Adrenal gland (tissue), 12 donors: ENCODE results near the gene LRP2. TPM values are rescaled to one million over a fixed set of nuclear protein-coding genes. Genes with fewer than 3 reads are reported as not detected.

ENCODE experiments used
- DNase-seq, 7 donors: peaks; one replicate each; pipeline ENCODE4 v3.0.0-alpha.2; 2019 to 2020
- H3K27ac ChIP-seq, 5 donors: fragments of 200-600 bp; sonication (generic) in 4 of 5; 1 replicate in 3 of 5; 2 replicates in 2 of 5; pipeline versions ENCODE4 v1.5.1 to v1.8.0; 2016 to 2020; ENCODE audit warnings: mild to moderate bottlenecking in 1 of 5
- H3K27me3 ChIP-seq: fragments of 200-600 bp; 2 replicates; pipeline ENCODE4 v1.8.0; 2021
- H3K36me3 ChIP-seq, 2 donors: fragments of 200-600 bp; replicated peaks in 1 of 2; 1 replicate in 1 of 2; 2 replicates in 1 of 2; pipeline versions ENCODE4 v1.5.1 to v1.8.0; 2018 to 2022
- H3K4me1 ChIP-seq, 2 donors: fragments of 200-600 bp; replicated peaks in 1 of 2; 1 replicate in 1 of 2; 2 replicates in 1 of 2; pipeline versions ENCODE4 v1.5.1 to v1.8.0; 2018 to 2021
- H3K4me3 ChIP-seq, 4 donors: fragments of 200-600 bp; sonication (generic) in 3 of 4; one replicate each; pipeline ENCODE4 v1.5.1; 2016 to 2018
- H3K9me3 ChIP-seq, 3 donors: fragments of 200-600 bp; sonication (generic) in 1 of 3; replicated peaks in 1 of 3; 1 replicate in 2 of 3; 2 replicates in 1 of 3; pipeline versions ENCODE4 v1.5.1 to v1.8.0; 2016 to 2021
- CTCF ChIP-seq, 6 experiments: fragments of 450-650 bp in 4 of 6; fragments of 200-600 bp in 2 of 6; sonication (generic) in 1 of 6; IDR thresholded peaks; 1 replicate in 5 of 6; 2 replicates in 1 of 6; pipeline versions ENCODE4 v1.5.1 to v1.8.0; 2016 to 2021; ENCODE audit warnings: antibody characterized with exemption in 6 of 6, mild to moderate bottlenecking in 2 of 6, moderate library complexity in 1 of 6
- POLR2A ChIP-seq, 2 donors: fragments of 450-650 bp; IDR thresholded peaks; one replicate each; pipeline ENCODE4 v1.6.1; 2017; ENCODE audit warnings: antibody characterized with exemption in 2 of 2, mild to moderate bottlenecking in 2 of 2, moderate library complexity in 1 of 2
- WGBS, 4 donors: extraction: QIAGEN DNeasy Blood & Tissue Kit in 2 of 4; methylation state at CpG; one replicate each; pipeline versions ENCODE4 v1.1.5 to v1.1.7; 2013 to 2017; 5-methylcytosine and 5-hydroxymethylcytosine counted together
- intact Hi-C, 2 donors: fragments of 100-400 bp; cut with DNase I; formaldehyde crosslinking; loops; one replicate each; pipeline versions ENCODE4 v1.14.1 to v1.15.0; 2022 to 2023
- polyA plus RNA-seq, 3 donors: library from polyadenylated mRNA; stranded (reverse); fragments of 200-250 nt in 2 of 3; fragments of 350-450 nt in 1 of 3; fragmentation: Illumina TruSeq in 1 of 3; extraction: RNeasy Lipid Tissue Mini Kit (QIAGEN cat#74804) in 1 of 3; gene quantifications; one replicate each; pipeline ENCODE4 v1.2.3, GENCODE V29; 2013 to 2014
- total RNA-seq, 9 donors: library from RNA; depleted of rRNA in 4 of 9; stranded (reverse); fragments of >200 nt in 4 of 9; fragments of 120-200 nt in 1 of 9; fragmentation: NEBNext Ultra II Directional in 1 of 9; extraction: Animal tissue kit (Norgen Biotek cat#: 25700) in 1 of 9; gene quantifications; one replicate each; pipeline versions ENCODE4 v1.1.0 to v1.2.4, GENCODE V29; 2013 to 2023
- donor health status: healthy with polysubstance abuse.
- donor health status: Bipolar disorder and iron deficiency.
- donor health status: DM: yes; HTN: yes; CAD: no.
- donor health status: DM: no; HTN: no; CAD: no.
- donor health status: DM: no; HTN: no; CAD: no.
- donor health status: DM: yes; HTN: yes; CAD: no.

The LRP2 gene
- total and polyA plus RNA-seq, 12 donors = 0.04 to 0.43 (median 0.10) TPM; not detected in 8

- Histone ChIP-seq H3K27ac (no peak overlapping the region), H3K4me3 (no peak overlapping the region), H3K9me3 (no peaks in the 10 kb centered on the region), H3K27me3 (no peaks in the 10 kb centered on the region), H3K4me1 (no peaks in the 10 kb centered on the region), H3K36me3 (no peaks in the 10 kb centered on the region)
- intact Hi-C loops = no loop called here
- TF ChIP-seq CTCF (IDR thresholded peaks at IDR 0.05) (no peak), POLR2A (IDR thresholded peaks at IDR 0.05) (no peak)
- no peak for DNase-seq
- 81 to 91% (median 87%) methylated on average over 3 of the region's 3 CpGs for WGBS, 4 donors
Measured at GRCh38 chr2:169091256-169091655, 271.1 kb downstream of the LRP2 start.

GRCh38 chr2:169090133-169090820 is 272.1 kb downstream of the LRP2 start:
- Histone ChIP-seq H3K27me3 (no peaks in the 10 kb centered on the region), H3K4me1 (no peaks in the 10 kb centered on the region), H3K27ac (no peak overlapping the region), H3K4me3 (no peak overlapping the region), H3K36me3 (no peaks in the 10 kb centered on the region), H3K9me3 (no peaks in the 10 kb centered on the region)
- DNase-seq = no peak
- intact Hi-C loops = no loop called here
- 62 to 75% (median 70%) methylated on average over 6 of the region's 6 CpGs for WGBS, 4 donors
- TF ChIP-seq POLR2A (IDR thresholded peaks at IDR 0.05) = no peak
- no peak for TF ChIP-seq CTCF (IDR thresholded peaks at IDR 0.05)

GRCh38 chr2:169089182-169089581 is 273.2 kb downstream of the LRP2 start:
- intact Hi-C loops = no loop called here
- H3K27me3 ChIP-seq = no peaks in the 10 kb centered on the region
- no peak for DNase-seq
- WGBS, 4 donors = 65 to 82% (median 76%) methylated on average over 2 of the region's 2 CpGs
- no peak for TF ChIP-seq CTCF (IDR thresholded peaks at IDR 0.05)
- no peak for TF ChIP-seq POLR2A (IDR thresholded peaks at IDR 0.05)
- no peaks in the 10 kb centered on the region for H3K9me3 ChIP-seq
- no peaks in the 10 kb centered on the region for H3K4me1 ChIP-seq
- H3K27ac ChIP-seq = no peak overlapping the region
- no peaks in the 10 kb centered on the region for H3K36me3 ChIP-seq
- no peak overlapping the region for H3K4me3 ChIP-seq

- H3K27ac ChIP-seq = no peak overlapping the region
- intact Hi-C loops = no loop called here
- no peaks in the 10 kb centered on the region for H3K36me3 ChIP-seq
- no peaks in the 10 kb centered on the region for H3K4me1 ChIP-seq
- no peaks in the 10 kb centered on the region for H3K9me3 ChIP-seq
- TF ChIP-seq POLR2A (IDR thresholded peaks at IDR 0.05) (no peak), CTCF (IDR thresholded peaks at IDR 0.05) (no peak)
- no peak for DNase-seq
- no peak overlapping the region for H3K4me3 ChIP-seq
- no peaks in the 10 kb centered on the region for H3K27me3 ChIP-seq
- 67 to 77% (median 75%) methylated on average over 3 to 6 of the region's 6 CpGs for WGBS, 4 donors
Measured at GRCh38 chr2:169087757-169088379, 274.5 kb downstream of the LRP2 start.
